ENCODE data around the gene ZNF689. TPM values are rescaled to one million over a fixed set of nuclear protein-coding genes. Genes with fewer than 3 reads are reported as not detected.
A peak's percentile ranks its signal among the peaks of the same experiment; 100 is the strongest.

The ZNF689 gene
- total and polyA plus RNA-seq, 4 donors: 3.0 to 9.5 (median 4.7) TPM

DNA sequence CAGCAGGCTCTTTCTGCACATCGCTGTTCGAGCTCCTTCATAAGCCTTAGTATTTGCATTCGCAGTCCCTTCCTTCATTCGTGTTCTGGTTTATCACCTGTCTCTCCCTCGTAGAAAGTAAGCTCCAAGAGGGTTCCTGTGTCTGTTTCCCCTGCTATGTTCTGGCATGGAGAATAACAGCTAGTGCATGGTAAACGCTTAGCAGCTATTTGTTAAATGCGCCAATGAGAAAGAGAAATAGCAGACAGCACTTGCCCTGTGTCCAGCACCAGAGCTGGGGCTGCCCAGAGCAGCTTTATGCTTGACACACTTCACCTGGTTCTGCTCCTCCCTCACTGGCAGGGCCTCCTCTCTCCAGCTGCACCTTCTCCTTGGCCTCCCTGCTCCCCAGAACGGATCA lies 44.2 kb downstream of the ZNF689 start:
- no peak for DNase-seq
- ATAC-seq (ENCODE audit: insufficient read depth, low FRiP score): no peak
- Histone ChIP-seq H3K27ac (ENCODE audit: low read depth in 1 of 2, low read length in 1 of 2) (no peak overlapping the region), H3K4me3 (no peak overlapping the region), H3K9ac (ENCODE audit: insufficient read depth in 1 of 2, low read length in 2 of 2) (no peak overlapping the region), H3K36me3 (ENCODE audit: control insufficient read depth in 4 of 4, insufficient read depth in 4 of 4, low read length in 4 of 4) (peaks cover 0 to 4% (median 0%) of the 10 kb centered on the region in 4 donors), H3K9me3 (ENCODE audit: control insufficient read depth in 4 of 4, insufficient read depth in 3 of 4, low read length in 3 of 4) (no peaks in the 10 kb centered on the region), H3K4me1 (ENCODE audit: control insufficient read depth in 5 of 5, insufficient read depth in 5 of 5, low read length in 5 of 5) (peaks cover 3 to 10% (median 6%) of the 10 kb centered on the region in 5 donors), H3K27me3 (ENCODE audit: control insufficient read depth in 3 of 3, insufficient read depth in 3 of 3, low read length in 2 of 3) (no peaks in the 10 kb centered on the region)
- TF ChIP-seq, protein P1, sequence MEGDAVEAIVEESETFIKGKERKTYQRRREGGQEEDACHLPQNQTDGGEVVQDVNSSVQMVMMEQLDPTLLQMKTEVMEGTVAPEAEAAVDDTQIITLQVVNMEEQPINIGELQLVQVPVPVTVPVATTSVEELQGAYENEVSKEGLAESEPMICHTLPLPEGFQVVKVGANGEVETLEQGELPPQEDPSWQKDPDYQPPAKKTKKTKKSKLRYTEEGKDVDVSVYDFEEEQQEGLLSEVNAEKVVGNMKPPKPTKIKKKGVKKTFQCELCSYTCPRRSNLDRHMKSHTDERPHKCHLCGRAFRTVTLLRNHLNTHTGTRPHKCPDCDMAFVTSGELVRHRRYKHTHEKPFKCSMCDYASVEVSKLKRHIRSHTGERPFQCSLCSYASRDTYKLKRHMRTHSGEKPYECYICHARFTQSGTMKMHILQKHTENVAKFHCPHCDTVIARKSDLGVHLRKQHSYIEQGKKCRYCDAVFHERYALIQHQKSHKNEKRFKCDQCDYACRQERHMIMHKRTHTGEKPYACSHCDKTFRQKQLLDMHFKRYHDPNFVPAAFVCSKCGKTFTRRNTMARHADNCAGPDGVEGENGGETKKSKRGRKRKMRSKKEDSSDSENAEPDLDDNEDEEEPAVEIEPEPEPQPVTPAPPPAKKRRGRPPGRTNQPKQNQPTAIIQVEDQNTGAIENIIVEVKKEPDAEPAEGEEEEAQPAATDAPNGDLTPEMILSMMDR (IDR thresholded peaks at IDR 0.05; ENCODE audit: control extremely low read depth, extremely low read depth): no peak
- WGBS, 2 donors: 70 to 80% methylated on average over 8 of the region's 8 CpGs

DNA sequence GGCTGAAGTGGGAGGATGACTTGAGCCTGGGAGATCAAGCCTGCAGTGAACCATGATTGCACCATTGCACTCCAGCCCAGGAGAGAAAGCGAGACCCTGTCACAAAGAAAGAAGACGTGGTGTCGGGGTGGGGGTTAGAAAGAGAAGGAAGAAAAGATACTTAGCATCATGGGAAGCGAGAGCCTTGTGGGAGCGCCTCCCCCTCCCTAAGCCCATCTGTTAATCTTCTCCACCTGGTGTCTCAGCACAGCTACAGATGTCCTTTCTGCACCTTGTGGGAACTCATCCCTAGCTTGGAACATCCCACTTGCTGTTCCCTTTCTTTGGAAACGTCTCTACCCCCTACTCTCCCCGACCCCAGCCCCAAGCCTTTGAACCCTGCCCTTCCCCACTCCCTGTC lies 44.7 kb downstream of the ZNF689 start:
- Histone ChIP-seq H3K9me3 (ENCODE audit: control insufficient read depth in 4 of 4, insufficient read depth in 3 of 4, low read length in 3 of 4) (no peaks in the 10 kb centered on the region), H3K36me3 (ENCODE audit: control insufficient read depth in 4 of 4, insufficient read depth in 4 of 4, low read length in 4 of 4) (peaks cover 0 to 4% (median 0%) of the 10 kb centered on the region in 4 donors), H3K27me3 (ENCODE audit: control insufficient read depth in 3 of 3, insufficient read depth in 3 of 3, low read length in 2 of 3) (no peaks in the 10 kb centered on the region), H3K4me1 (ENCODE audit: control insufficient read depth in 5 of 5, insufficient read depth in 5 of 5, low read length in 5 of 5) (peaks cover 3 to 8% (median 6%) of the 10 kb centered on the region in 5 donors), H3K27ac (ENCODE audit: low read depth in 1 of 2, low read length in 1 of 2) (no peak overlapping the region), H3K4me3 (no peak overlapping the region), H3K9ac (ENCODE audit: insufficient read depth in 1 of 2, low read length in 2 of 2) (no peak overlapping the region)
- DNase-seq (no peak), ATAC-seq (ENCODE audit: insufficient read depth, low FRiP score) (no peak)
- 69 to 76% methylated on average over 7 of the region's 7 CpGs for WGBS, 2 donors
- TF ChIP-seq, protein P1 (IDR thresholded peaks at IDR 0.05; ENCODE audit: control extremely low read depth, extremely low read depth): no peak

DNA sequence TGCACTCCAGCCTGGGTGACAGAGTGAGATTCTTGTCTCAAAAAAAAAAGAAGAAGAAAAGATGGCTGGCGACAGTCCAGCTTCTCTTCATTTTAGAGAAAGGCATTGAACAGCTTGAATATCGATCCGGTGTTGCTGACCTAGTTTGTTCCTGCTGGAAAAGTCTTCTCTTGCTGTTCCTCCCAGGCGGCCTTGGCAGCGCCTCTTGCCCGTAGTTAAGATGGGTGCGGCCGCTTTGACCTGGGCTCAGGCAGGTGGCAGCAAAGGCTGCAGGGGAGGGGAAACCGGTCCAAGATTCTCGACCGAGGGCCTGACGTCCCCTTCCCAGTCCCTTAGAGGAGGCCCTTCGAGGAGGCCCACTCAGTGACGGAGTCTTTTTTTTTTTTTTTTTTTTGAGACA lies 48.2 kb downstream of the ZNF689 start:
- no peaks in the 10 kb centered on the region for H3K27me3 ChIP-seq (ENCODE audit: control insufficient read depth in 3 of 3, insufficient read depth in 3 of 3, low read length in 2 of 3)
- 92 to 95% methylated on average over 14 of the region's 14 CpGs for WGBS, 2 donors
- DNase-seq: no peak
- H3K4me1 ChIP-seq (ENCODE audit: control insufficient read depth in 5 of 5, insufficient read depth in 5 of 5, low read length in 5 of 5): peaks cover 0 to 9% (median 0%) of the 10 kb centered on the region in 5 donors
- TF ChIP-seq, protein P1 (IDR thresholded peaks at IDR 0.05; ENCODE audit: control extremely low read depth, extremely low read depth): no peak
- H3K27ac ChIP-seq (ENCODE audit: low read depth in 1 of 2, low read length in 1 of 2): peak overlapping the region in 1 of 2 donors; percentile 92
- H3K9ac ChIP-seq (ENCODE audit: insufficient read depth in 1 of 2, low read length in 2 of 2): no peak overlapping the region
- H3K4me3 ChIP-seq: no peak overlapping the region
- no peaks in the 10 kb centered on the region for H3K36me3 ChIP-seq (ENCODE audit: control insufficient read depth in 4 of 4, insufficient read depth in 4 of 4, low read length in 4 of 4)
- H3K9me3 ChIP-seq (ENCODE audit: control insufficient read depth in 4 of 4, insufficient read depth in 3 of 4, low read length in 3 of 4): no peaks in the 10 kb centered on the region
- no peak for ATAC-seq (ENCODE audit: insufficient read depth, low FRiP score)
